NCI-H2227 treated with DMSO at 0.1 percent for 48 hours (cell line): ENCODE results near the gene NOC2L.
"Not testable (repeated sequence)": the region's sequence is repeated elsewhere in the genome, so short reads cannot be mapped to it uniquely, and the experiment has no call there.

Experiments used
- DNase-seq: peaks from one replicate; lab custom pipeline; 2025; lab: John Stamatoyannopoulos, UW

NOC2L gene

GRCh38 chr1:958823-959730 lies at the start of gene NOC2L:
Gene NOC2L, minus strand, starts transcription at chr1:959256. Its CDS starts 16 bp downstream, at chr1:959240.
- DNase-seq, result peak; percentile 85

GRCh38 chr1:1006305-1007159 lies 47.5 kb upstream of the NOC2L start:
- DNase-seq, result no peak

GRCh38 chr1:1005774-1006304 lies 46.8 kb upstream of the NOC2L start:
- no peak for DNase-seq

- DNase-seq, result peak; percentile 41
Observed at GRCh38 chr1:1004780-1005697, 46.0 kb upstream of the NOC2L start.

- no peak for DNase-seq
Observed at GRCh38 chr1:1004420-1004779, 45.3 kb upstream of the NOC2L start.

DNA sequence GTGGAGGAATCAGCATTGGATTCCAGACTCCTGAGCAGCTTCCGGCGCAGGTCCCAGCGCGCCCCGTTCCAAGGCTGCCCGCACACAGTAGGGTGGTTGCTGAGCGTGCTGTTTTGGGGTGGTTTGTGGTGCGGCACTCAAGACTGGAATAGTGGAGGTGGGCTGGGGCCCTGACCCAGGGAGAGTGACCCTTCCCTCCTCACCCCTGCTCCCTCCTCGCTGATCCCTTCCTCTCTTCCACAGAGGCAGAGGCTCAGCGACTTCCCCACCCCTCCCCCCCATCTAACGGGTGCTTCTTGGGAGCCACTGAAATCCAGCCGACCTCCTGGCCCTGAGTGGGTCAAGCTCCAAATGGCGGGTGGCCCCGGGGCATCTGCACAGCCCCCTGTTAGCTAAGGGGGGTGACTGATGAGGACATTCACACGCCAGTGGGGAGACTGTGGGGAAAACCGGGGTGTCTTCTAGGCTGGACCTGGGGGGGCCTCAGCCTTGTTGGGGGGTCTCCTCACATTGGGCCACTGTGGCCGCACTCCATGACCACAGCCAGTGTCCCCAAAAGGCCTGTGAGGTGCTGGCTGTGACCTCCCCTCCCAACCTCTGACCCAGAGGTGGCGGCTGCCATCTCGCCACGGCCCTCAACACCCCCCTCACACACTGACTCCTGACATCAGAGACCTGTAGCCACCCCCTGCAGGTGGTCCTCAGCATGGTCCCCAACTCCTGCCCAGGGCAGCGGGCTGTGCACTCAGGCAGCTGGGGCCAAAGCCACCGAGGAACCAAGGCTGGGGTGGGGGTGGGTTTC lies 44.8 kb upstream of the NOC2L start:
- DNase-seq, result no peak

GRCh38 chr1:1001057-1001783 lies 42.2 kb upstream of the NOC2L start:
- no peak for DNase-seq

- peak; percentile 79 for DNase-seq
Observed at GRCh38 chr1:1000357-1001056, 41.5 kb upstream of the NOC2L start.

DNA sequence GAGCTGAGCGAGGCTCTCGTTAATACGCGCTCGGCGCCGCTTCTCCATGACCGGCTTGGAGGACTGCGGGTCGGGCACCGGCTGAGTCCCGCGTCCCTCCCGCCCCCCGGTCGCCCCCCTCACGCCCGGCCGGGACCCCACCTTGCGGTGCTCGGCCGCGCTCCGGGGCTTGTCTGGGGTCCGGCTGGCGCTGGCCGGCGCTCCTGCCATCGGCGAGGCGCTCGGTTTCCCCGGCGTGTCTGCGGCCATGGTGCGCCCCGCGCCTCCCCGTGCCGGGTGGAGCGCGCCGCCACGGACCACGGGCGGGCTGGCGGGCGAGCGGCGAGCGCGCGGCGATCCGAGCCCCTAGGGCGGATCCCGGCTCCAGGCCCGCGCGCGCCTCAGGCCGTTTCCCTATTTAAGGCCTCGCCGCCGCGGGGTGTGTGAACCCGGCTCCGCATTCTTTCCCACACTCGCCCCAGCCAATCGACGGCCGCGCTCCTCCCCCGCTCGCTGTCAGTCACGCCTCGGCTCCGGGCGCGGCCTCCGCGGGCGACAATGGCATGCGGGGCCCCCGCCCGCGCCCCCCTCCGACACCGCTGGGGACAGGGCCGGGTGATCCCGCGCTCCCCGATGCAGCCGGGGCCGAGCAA lies 40.8 kb upstream of the NOC2L start, which contains the start of gene HES4:
TSS of gene HES4 (minus strand) at position 373 of the 632 bp plus-strand sequence. CDS start at position 249, 124 bp downstream.
- peak; percentile 91 for DNase-seq

GRCh38 chr1:998995-999724 lies 40.1 kb upstream of the NOC2L start:
- DNase-seq, result no peak

- DNase-seq, result peak; percentile 28
Observed at GRCh38 chr1:998745-998994, 39.6 kb upstream of the NOC2L start.

DNA sequence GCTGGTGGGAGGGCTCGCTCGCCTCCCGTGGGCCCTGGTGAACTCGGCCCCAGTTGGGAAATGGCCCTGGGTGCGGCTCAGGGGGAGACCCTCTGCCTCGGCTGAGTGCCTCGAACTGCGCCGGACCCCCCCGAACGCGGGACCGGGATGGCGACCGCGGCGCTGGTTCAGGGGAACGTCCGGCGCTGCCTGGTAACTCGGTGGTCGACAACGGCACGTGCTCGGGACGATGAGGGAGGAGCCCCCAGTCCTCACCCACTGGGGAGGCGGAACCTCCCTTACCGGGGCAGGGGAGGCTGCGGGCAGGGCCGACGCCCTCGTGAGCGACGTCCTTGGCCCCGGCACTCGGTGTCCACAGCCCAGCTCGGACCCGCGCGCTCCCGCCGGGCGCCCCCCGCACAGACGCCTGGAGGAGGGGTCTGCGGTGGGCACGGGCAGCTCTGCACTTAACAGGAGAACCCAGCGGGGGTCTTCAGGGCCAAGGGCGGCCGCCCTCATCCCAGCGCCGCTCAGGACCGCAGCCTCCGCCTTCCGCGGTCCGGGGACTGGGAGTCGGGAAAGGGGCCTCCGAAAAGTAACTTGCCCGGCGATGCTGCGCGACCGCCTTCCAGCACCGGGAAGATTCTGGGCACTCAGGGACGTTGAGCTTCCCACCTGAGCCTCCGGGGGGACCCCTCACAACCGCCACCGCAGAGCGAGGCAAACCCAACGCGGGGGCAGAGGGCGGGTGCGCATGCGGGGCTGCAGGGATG lies 39.1 kb upstream of the NOC2L start:
- no peak for DNase-seq

- DNase-seq, result no peak
Observed at GRCh38 chr1:997713-997992, 38.6 kb upstream of the NOC2L start.

GRCh38 chr1:996851-997712 lies 38.0 kb upstream of the NOC2L start:
- no peak for DNase-seq

DNA sequence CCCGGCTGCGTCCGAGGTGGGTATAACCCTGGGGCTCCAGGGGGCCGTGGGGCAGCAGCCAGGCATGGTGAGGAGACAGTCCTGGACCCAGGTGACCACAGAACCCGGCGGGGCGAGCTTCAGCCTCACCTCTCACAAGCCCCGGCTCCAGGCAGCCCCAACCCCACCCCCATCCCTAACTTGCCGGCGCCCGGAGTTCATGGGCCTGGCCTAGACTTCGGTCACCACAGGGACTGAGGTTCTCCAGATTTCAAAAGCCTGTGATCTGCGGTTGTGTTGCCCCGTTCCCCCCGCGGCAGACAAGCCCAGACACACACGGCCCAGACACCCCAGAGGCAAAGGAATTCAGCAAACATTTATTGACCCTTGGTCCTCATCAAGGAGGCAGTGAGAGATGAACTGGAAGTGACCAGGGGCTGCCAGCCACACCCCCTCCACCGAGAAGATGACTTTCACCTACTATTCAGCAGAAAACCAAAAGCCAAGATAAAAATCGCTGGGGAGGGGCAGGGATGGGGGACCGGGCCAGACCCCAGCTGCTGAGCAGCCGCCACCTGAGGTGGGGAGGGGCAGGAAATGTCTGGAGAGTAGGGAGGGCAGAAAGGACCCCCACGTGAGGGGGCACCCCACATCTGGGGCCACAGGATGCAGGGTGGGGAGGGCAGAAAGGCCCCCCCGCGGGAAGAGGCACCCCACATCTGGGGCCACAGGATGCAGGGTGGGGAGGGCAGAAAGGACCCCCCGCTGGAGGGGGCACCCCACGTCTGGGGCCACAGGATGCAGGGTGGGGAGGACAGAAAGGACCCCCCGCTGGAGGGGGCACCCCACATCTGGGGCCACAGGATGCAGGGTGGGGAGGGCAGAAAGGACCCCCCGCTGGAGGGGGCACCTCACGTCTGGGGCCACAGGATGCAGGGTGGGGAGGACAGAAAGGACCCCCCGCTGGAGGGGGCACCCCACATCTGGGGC lies 36.9 kb upstream of the NOC2L start:
- no peak for DNase-seq

DNA sequence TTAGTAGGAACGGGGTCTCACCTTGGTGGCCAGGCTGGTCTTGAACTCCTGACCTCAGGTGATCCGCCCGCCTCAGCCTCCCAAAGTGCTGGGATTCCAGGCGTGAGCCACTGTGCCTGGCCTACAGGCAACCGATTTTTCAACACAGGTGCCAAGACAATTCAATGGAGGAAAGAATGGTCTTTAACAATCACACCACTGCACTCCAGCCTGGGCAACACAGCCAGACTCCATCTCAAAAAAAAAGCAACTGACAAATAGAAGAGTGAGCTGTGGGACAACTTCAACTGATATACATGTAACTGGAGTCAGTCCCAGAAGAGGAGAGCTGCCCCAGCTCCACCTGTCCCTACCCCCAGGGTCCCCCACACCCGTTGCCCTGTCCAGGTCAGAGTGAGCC lies 35.5 kb upstream of the NOC2L start:
- not testable (repeated sequence) for DNase-seq
